RWPE2 (cell line): ENCODE results near the gene MTIF2.

Experiments used
- ATAC-seq: fragments of 200-7000 bp; cut with Tn5 transposase; 3 replicates; pipeline ENCODE4 v1.9.1; 2021; ENCODE audit warnings: low read depth
- DNase-seq: peaks from one replicate; pipeline ENCODE4 v3.0.0-alpha.2; 2020; ENCODE audit warnings: low spot score
- H3K27ac ChIP-seq: fragments of 450-650 bp; 2 replicates; pipeline ENCODE4 v1.5.1; 2017; ENCODE audit warnings: mild to moderate bottlenecking; ENCODE audit not compliant: poor library complexity, severe bottlenecking
- H3K27me3 ChIP-seq: fragments of 250-450 bp; sonication (Bioruptor Pico); 2 replicates; pipeline ENCODE4 v1.5.1; 2021; ENCODE audit warnings: mild to moderate bottlenecking, moderate library complexity; ENCODE audit not compliant: insufficient read depth, poor library complexity, severe bottlenecking
- H3K36me3 ChIP-seq: fragments of 250-450 bp; sonication (Bioruptor Pico); 2 replicates; pipeline ENCODE4 v1.5.1; 2020; ENCODE audit warnings: low read depth, mild to moderate bottlenecking, moderate library complexity
- H3K4me1 ChIP-seq: fragments of 250-450 bp; sonication (Bioruptor Pico); 2 replicates; pipeline ENCODE4 v1.5.1; 2021; ENCODE audit warnings: mild to moderate bottlenecking, moderate library complexity; ENCODE audit not compliant: insufficient read depth, poor library complexity, severe bottlenecking
- H3K4me3 ChIP-seq: fragments of 250-450 bp; sonication (Bioruptor Pico); 2 replicates; pipeline ENCODE4 v1.5.1; 2021; ENCODE audit warnings: mild to moderate bottlenecking, moderate library complexity; ENCODE audit not compliant: severe bottlenecking
- H3K9me3 ChIP-seq: fragments of 250-450 bp; sonication (Bioruptor Pico); 2 replicates; pipeline ENCODE4 v1.5.1; 2021; ENCODE audit warnings: mild to moderate bottlenecking, moderate library complexity; ENCODE audit not compliant: severe bottlenecking
- TF ChIP-seq, protein P1 (sequence below): fragments of 450-650 bp; IDR thresholded peaks from one replicate; pipeline ENCODE4 v1.5.1; 2017; ENCODE audit warnings: mild to moderate bottlenecking, moderate library complexity; ENCODE audit not compliant: poor library complexity, severe bottlenecking

The MTIF2 gene

DNA sequence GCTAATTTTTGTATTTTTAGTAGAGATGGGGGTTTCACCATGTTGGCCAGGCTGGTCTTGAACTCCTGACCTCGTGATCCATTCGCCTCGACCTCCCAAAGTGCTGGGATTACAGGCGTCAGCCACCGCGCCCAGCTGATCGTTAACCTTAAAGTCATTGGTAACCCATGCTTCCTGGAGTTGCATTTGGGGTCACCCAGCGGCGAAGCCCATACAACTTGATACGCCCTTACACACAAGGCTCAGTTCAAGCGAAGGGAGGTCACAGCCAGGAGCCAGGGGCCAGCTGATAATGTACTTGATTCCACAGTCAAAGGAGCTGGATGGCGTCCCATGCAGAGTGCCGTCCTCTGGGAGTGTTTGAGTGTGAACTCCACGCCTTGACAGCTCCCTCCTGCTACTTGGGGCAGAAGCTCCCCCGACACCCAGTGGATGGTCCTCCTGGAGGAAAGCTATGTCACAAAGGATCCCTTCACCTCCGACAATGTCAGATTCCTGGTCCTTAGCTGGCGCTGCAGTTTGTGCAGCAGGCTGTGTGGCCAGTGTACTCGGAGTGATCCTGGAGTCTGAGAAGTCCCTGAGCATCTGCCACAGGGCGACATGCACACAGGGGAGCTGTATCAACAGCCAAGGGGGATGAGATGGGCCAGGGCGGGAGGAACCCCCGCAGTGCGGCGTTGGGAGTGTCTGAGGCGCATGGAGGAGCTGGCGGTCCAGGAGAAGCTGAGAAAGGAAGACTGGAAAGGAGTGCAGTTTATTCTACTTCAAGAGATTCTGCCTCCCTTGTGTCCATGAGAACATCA is 44.9 kb downstream of the MTIF2 start:
- Histone ChIP-seq H3K9me3 (no peaks in the 10 kb centered on the region), H3K4me1 (peaks cover 4% of the 10 kb centered on the region), H3K27me3 (no peaks in the 10 kb centered on the region), H3K4me3 (no peak overlapping the region), H3K36me3 (peaks cover 5% of the 10 kb centered on the region; the same call in 1 of the 2 replicates), H3K27ac (peak overlapping the region; percentile 34)
- no peak; the same call in 2 of the 3 replicates for ATAC-seq
- TF ChIP-seq, protein P1, sequence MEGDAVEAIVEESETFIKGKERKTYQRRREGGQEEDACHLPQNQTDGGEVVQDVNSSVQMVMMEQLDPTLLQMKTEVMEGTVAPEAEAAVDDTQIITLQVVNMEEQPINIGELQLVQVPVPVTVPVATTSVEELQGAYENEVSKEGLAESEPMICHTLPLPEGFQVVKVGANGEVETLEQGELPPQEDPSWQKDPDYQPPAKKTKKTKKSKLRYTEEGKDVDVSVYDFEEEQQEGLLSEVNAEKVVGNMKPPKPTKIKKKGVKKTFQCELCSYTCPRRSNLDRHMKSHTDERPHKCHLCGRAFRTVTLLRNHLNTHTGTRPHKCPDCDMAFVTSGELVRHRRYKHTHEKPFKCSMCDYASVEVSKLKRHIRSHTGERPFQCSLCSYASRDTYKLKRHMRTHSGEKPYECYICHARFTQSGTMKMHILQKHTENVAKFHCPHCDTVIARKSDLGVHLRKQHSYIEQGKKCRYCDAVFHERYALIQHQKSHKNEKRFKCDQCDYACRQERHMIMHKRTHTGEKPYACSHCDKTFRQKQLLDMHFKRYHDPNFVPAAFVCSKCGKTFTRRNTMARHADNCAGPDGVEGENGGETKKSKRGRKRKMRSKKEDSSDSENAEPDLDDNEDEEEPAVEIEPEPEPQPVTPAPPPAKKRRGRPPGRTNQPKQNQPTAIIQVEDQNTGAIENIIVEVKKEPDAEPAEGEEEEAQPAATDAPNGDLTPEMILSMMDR, result no peak
- no peak for DNase-seq

DNA sequence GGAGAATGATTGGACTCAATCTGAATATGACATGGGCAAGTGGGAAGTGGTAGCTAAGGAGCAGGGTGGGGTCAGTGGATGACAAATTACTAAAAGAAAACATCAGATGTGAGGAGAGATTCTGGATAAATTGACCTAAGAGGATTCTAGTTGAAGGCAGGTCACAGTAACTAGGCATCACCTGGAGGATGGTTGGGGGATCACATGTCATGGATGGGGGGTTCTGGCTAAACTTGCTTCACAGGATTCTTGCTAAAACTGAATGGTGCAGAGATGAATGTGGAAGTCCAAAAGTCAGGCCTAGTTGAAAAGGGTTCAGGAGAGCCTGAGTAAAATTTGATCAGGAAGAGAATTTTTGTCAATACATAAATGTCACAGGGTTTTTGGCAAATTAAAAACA is 55.2 kb downstream of the MTIF2 start:
- no peak for ATAC-seq
- H3K4me1 ChIP-seq, result no peaks in the 10 kb centered on the region
- no peaks in the 10 kb centered on the region for H3K27me3 ChIP-seq
- no peak overlapping the region for H3K4me3 ChIP-seq
- no peak overlapping the region for H3K27ac ChIP-seq
- no peaks in the 10 kb centered on the region for H3K9me3 ChIP-seq
- TF ChIP-seq, protein P1, result no peak
- no peaks in the 10 kb centered on the region; the same call in 1 of the 2 replicates for H3K36me3 ChIP-seq
- DNase-seq, result no peak

DNA sequence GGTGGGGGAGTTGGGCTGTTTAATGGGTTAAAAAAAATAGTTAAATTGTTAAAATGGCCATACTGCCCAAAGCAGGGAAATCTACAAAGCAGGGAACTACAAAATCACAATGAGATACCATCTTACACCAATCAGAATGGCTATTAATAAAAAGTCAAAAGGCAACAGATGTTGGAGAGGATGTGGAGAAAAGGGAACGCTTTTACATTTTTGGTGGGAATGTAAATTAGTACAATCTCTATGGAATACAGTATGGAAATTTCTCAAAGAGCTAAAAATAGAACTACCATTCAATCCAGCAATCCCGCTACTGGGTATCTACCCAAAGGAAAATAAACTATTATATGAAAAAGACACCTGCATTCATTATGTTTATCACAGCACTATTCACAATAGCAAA is 64.1 kb downstream of the MTIF2 start:
- TF ChIP-seq, protein P1, result no peak
- no peak for ATAC-seq
- no peaks in the 10 kb centered on the region for H3K27me3 ChIP-seq
- no peak overlapping the region for H3K4me3 ChIP-seq
- H3K36me3 ChIP-seq, result peaks cover 21% of the 10 kb centered on the region
- H3K4me1 ChIP-seq, result no peaks in the 10 kb centered on the region
- H3K27ac ChIP-seq, result no peak overlapping the region
- H3K9me3 ChIP-seq, result no peaks in the 10 kb centered on the region
- DNase-seq, result no peak

DNA sequence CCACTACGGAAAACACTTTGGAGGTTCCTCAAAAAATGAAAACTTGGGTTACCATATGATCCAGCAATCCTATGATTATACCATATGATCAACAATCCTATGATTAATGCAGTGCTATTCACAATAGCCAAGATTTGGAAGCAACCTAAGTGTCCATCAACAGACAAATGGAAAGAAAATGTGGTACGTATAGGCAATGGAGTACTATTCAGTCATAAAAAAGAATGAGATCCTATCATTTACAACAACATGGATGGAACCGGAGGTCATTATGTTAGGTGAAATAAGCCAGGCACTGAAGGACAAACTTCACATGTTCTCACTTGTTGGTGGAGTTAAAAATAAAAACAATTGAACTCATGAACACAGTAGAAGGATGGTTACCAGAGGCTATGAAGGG is 64.5 kb downstream of the MTIF2 start:
- TF ChIP-seq, protein P1, result no peak
- no peak for ATAC-seq
- H3K27ac ChIP-seq, result no peak overlapping the region
- no peaks in the 10 kb centered on the region for H3K27me3 ChIP-seq
- peaks cover 21% of the 10 kb centered on the region for H3K36me3 ChIP-seq
- no peaks in the 10 kb centered on the region for H3K9me3 ChIP-seq
- no peak overlapping the region for H3K4me3 ChIP-seq
- DNase-seq, result no peak
- H3K4me1 ChIP-seq, result no peaks in the 10 kb centered on the region

DNA sequence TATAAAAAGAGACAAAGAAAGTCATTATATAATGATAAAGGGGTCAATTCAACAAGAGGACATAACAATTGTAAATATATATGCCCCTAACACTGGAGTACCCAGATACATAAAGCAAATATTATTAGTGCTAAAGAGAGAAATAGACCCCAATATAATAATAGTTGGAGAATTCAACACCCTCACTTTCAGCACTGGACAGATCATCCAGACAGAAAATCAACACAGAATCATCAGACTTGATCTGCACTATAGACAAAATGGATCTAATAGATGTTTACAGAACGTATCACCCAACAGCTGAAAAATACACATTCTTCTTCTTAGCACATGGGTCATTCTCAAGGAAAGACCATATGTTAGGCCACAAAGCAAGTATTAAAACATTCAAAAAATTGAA is 68.6 kb downstream of the MTIF2 start:
- Histone ChIP-seq H3K9me3 (no peaks in the 10 kb centered on the region), H3K4me3 (no peak overlapping the region), H3K4me1 (no peaks in the 10 kb centered on the region), H3K27ac (no peak overlapping the region), H3K27me3 (no peaks in the 10 kb centered on the region), H3K36me3 (peaks cover 18% of the 10 kb centered on the region)
- TF ChIP-seq, protein P1, result no peak
- DNase-seq, result no peak
- no peak for ATAC-seq
